Subcutaneous adipose tissue (tissue), 4 donors: Measurements from ENCODE around the gene DIP2A. TPM values are rescaled to one million over a fixed set of nuclear protein-coding genes. Genes with fewer than 3 reads are reported as not detected.

Experiments used
- total RNA-seq, 4 donors: library from RNA; depleted of rRNA; stranded (reverse); fragments of >200 nt; gene quantifications; one replicate each; pipeline ENCODE4 v1.1.0, GENCODE V29; 2016
- TF ChIP-seq, protein P1 (sequence below): fragments of 450-650 bp; IDR thresholded peaks from one replicate; pipeline ENCODE4 v1.5.1; 2016; ENCODE audit warnings: low read depth, mild to moderate bottlenecking, control low read depth, antibody characterized with exemption, moderate library complexity

The DIP2A gene
- total RNA-seq, 4 donors from 2014 or later: 29.2 to 54.8 (median 44.4) TPM

- TF ChIP-seq, protein P1, sequence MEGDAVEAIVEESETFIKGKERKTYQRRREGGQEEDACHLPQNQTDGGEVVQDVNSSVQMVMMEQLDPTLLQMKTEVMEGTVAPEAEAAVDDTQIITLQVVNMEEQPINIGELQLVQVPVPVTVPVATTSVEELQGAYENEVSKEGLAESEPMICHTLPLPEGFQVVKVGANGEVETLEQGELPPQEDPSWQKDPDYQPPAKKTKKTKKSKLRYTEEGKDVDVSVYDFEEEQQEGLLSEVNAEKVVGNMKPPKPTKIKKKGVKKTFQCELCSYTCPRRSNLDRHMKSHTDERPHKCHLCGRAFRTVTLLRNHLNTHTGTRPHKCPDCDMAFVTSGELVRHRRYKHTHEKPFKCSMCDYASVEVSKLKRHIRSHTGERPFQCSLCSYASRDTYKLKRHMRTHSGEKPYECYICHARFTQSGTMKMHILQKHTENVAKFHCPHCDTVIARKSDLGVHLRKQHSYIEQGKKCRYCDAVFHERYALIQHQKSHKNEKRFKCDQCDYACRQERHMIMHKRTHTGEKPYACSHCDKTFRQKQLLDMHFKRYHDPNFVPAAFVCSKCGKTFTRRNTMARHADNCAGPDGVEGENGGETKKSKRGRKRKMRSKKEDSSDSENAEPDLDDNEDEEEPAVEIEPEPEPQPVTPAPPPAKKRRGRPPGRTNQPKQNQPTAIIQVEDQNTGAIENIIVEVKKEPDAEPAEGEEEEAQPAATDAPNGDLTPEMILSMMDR: no peak
Observed at GRCh38 chr21:46594276-46594675, 135.6 kb downstream of the DIP2A start.

GRCh38 chr21:46596201-46596600, 137.5 kb downstream of the DIP2A start:
- TF ChIP-seq, protein P1: no peak

- TF ChIP-seq, protein P1: no peak
Observed at GRCh38 chr21:46597031-46597430, 138.3 kb downstream of the DIP2A start.

DNA sequence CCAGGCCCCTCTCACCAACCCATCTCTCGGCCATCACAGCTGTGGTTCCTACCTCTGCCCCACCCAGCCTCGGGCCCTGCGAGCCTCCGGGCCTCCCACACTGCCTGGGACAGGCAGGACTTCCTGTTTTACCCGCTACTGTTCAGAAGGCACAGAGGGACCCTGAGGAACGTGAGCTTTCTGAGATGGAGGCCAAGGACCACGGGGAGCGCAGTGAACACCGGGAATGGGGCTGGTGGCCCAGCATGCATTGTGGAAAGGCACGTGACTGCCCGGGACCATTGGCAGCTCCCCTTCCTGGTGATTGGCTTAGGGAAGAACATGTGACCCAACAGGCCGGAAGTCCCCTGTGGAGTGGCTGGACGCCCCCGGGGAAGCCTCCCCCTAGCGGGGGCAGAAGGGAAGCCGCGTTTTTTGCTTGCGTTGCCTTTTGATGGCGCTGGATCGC, 139.2 kb downstream of the DIP2A start:
- TF ChIP-seq, protein P1: no peak

DNA sequence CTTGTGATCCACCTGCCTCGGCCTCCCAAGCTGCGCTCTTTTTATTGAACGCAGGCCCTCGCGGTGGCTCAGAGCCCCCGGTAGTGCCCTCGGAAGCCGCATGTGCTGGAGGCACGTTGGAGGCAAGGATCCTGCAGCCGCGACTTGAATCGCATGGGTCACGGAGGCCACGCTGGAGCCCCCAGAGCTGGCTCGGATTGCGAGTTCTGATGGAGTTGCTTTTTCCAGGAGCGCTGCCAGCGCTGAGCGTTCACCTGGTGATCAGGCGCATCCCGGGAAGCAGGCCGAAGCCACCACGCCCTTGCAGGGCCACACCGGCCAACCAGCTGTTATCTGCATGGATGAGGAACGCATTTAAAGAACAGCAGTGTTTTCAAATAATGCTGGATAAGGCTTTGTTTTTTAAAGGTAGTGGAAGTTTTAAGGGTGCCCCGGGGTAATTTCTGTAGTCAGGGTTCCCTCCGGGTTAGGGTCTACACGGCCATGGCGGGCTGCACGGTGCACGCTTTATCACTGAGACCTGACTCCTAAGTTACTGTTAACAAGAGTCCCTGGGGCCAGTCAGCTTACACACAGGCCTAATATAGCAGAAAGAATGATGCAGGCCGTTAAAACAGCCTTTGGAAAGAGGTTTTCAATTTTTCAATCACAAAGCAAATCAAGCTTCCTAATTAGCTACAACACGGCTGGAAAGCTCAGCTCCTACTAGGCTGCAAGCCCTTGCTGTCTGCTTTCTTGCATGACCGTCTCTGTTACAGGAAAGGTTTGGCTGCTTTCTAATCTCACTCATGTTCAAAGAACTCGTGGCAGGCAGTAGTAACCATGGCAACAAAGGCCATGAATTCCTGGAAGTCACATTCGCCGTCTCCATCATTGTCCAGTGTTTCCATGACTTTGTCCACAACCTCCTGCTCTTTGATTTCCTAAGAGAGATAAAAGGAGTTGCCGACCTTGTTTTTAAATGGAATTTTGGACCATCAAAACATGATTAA, 140.2 kb downstream of the DIP2A start:
- TF ChIP-seq, protein P1: no peak

DNA sequence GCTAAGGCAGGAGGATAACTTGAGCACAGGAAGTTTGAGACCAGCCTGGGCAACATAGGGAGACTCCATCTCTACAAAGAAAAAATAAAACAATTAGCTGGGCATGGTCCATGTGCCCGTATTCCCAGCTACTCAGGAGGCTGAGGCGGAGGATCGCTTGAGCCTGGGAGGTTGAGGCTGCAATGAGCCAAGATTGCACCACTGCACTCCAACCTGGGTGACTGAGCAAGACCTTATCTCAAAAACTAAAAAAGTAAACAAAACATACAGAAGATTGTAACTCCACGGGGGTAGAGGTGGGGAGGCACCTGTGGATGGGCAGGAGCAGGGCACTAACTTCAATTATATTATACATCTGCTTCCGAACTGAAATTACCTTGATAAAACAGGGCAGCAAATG, 141.6 kb downstream of the DIP2A start:
- TF ChIP-seq, protein P1: no peak

DNA sequence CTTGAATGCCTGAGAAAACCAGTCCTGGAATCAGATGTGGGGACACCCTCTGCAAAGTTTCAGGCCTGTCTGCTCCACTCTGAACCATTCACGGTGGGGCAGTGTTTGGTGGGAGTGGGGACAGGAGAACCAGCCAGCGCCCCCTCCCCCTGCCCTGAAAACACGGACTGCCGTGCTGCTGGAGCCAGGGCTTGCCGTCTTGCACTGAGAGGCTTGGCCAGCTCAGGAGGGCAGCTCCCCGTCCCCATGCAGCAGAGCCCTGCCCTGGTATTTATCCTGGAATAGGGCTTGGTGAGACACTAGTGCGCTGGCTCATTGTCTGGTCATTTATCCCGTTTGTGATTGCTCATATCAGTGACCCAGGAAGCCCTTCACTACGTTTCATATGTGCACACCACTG, 142.3 kb downstream of the DIP2A start:
- TF ChIP-seq, protein P1: no peak
